ENCODE data around the gene CAMTA1.

GRCh38 chr1:7386226-7387052 lies 601.2 kb downstream of the CAMTA1 start:
- TF ChIP-seq CTCF (IDR thresholded peaks at IDR 0.05) (no peak), POLR2AphosphoS5 (IDR thresholded peaks at IDR 0.05; ENCODE audit: insufficient read depth in 1 of 2, low read depth in 1 of 2) (no peak), POLR2A (IDR thresholded peaks at IDR 0.05) (no peak)
